Endothelial cell of umbilical vein (primary cell): ENCODE results near the gene DOK1. TPM values are rescaled to one million over a fixed set of nuclear protein-coding genes. Genes with fewer than 3 reads are reported as not detected.

Source experiments
- BruUV-seq: library from RNA; stranded (reverse); fragments of 400-500 nt; replicated peaks from 2 replicates; lab custom pipeline; 2021; lab: Mats Ljungman, UMichigan
- CTCF ChIA-PET: fragments of 300-600, 350-600 bp; sonication (Branson Sonifier 250); formaldehyde crosslinking; loops from one replicate; lab custom pipeline; 2021; ENCODE audit warnings: antibody characterized with exemption, inconsistent platforms; lab: Charles Lee
- POLR2A ChIA-PET: fragments of 300-600, 350-600 bp; sonication (Branson Sonifier 250); formaldehyde crosslinking; loops from one replicate; lab custom pipeline; 2021; ENCODE audit warnings: antibody characterized with exemption, inconsistent platforms; lab: Charles Lee
- DNase-seq: peaks from one replicate; pipeline ENCODE4 v3.0.0-alpha.2; 2011; ENCODE audit warnings: low read depth, low spot score
- FAIRE-seq: peaks from 2 replicates; lab custom pipeline; 2011; peaks lifted over from hg19 to GRCh38; lab: Jason Lieb, UNC
- H2AFZ ChIP-seq: 2 replicates; pipeline ENCODE4 v1.6.0; 2012; ENCODE audit warnings: low read depth, low read length, control low read depth, inconsistent platforms
- H3K27ac ChIP-seq: 2 replicates; pipeline ENCODE4 v1.5.1; 2011; ENCODE audit warnings: low read depth, mild to moderate bottlenecking, control low read depth, low read length, moderate library complexity; ENCODE audit not compliant: insufficient read depth
- H3K27me3 ChIP-seq, 2 experiments: 2 replicates each; pipeline versions ENCODE4 v1.6.0 to v1.6.1; 2011; ENCODE audit warnings: low read length in 2 of 2, mixed read lengths in 1 of 2; ENCODE audit not compliant: control insufficient read depth in 2 of 2, insufficient read depth in 2 of 2
- H3K36me3 ChIP-seq, 2 experiments: 2 replicates in 1 of 2; 3 replicates in 1 of 2; pipeline ENCODE4 v1.5.1; 2011; ENCODE audit warnings: low read length in 2 of 2, mild to moderate bottlenecking in 1 of 2, moderate library complexity in 1 of 2; ENCODE audit not compliant: control insufficient read depth in 2 of 2, insufficient read depth in 2 of 2; ENCODE audit errors: extremely low read depth in 1 of 2
- H3K4me1 ChIP-seq: 3 replicates; pipeline ENCODE4 v1.5.1; 2011; ENCODE audit warnings: mild to moderate bottlenecking, low read length; ENCODE audit not compliant: control insufficient read depth, insufficient read depth; ENCODE audit errors: extremely low read depth
- H3K4me2 ChIP-seq: 2 replicates; pipeline ENCODE4 v1.6.1; 2011; ENCODE audit warnings: low read length, control low read depth, mixed read lengths; ENCODE audit not compliant: insufficient read depth
- H3K4me3 ChIP-seq, 3 experiments: fragments of 200-600 bp in 1 of 3; sonication (generic), shearing (Covaris generic) in 1 of 3; replicated peaks in 1 of 3; 2 replicates each; pipeline ENCODE4 v1.5.1; 2011 to 2016; ENCODE audit warnings: control low read depth in 3 of 3, low read length in 3 of 3, mild to moderate bottlenecking in 2 of 3, inconsistent platforms in 1 of 3, low read depth in 1 of 3, moderate library complexity in 1 of 3; ENCODE audit not compliant: insufficient read depth in 1 of 3
- H3K79me2 ChIP-seq: 2 replicates; pipeline ENCODE4 v1.6.0; 2012; ENCODE audit warnings: low read length, inconsistent platforms; ENCODE audit not compliant: control insufficient read depth, insufficient read depth
- H3K9ac ChIP-seq: replicated peaks from 2 replicates; pipeline ENCODE3; 2011; ENCODE audit warnings: low read length, control low read depth; ENCODE audit not compliant: insufficient read depth; ENCODE audit errors: extremely low read depth
- H3K9me1 ChIP-seq: replicated peaks from 3 replicates; pipeline ENCODE4 v1.6.0; 2011; ENCODE audit warnings: mild to moderate bottlenecking, low read length; ENCODE audit not compliant: control insufficient read depth, insufficient read depth; ENCODE audit errors: extremely low read depth
- H3K9me3 ChIP-seq: replicated peaks from 2 replicates; pipeline ENCODE4 v1.5.1; 2012; ENCODE audit warnings: low read length, inconsistent platforms; ENCODE audit not compliant: control insufficient read depth, insufficient read depth
- H4K20me1 ChIP-seq: replicated peaks from 2 replicates; pipeline ENCODE3; 2011; ENCODE audit warnings: mild to moderate bottlenecking, low read length; ENCODE audit not compliant: control insufficient read depth, insufficient read depth; ENCODE audit errors: extremely low read depth
- EZH2 ChIP-seq: IDR thresholded peaks from 2 replicates; pipeline ENCODE4 v1.6.1; 2012; ENCODE audit warnings: borderline replicate concordance, low read depth, mild to moderate bottlenecking, moderate library complexity, low read length, inconsistent platforms; ENCODE audit not compliant: severe bottlenecking
- FOS ChIP-seq: IDR thresholded peaks from 2 replicates; pipeline ENCODE4 v1.6.1; 2011; ENCODE audit warnings: mild to moderate bottlenecking, low read length, moderate library complexity, borderline replicate concordance; ENCODE audit not compliant: insufficient read depth
- GATA2 ChIP-seq: IDR thresholded peaks from 2 replicates; pipeline ENCODE4 v1.7.0; 2011; ENCODE audit warnings: low read depth, mild to moderate bottlenecking, moderate library complexity, mixed read lengths, low read length; ENCODE audit not compliant: insufficient read length, insufficient read depth
- JUN ChIP-seq: IDR thresholded peaks from 2 replicates; pipeline ENCODE4 v1.6.1; 2011; ENCODE audit warnings: borderline replicate concordance, low read depth; ENCODE audit not compliant: insufficient read length, insufficient read depth
- MYC ChIP-seq: IDR thresholded peaks from one replicate; pipeline ENCODE4 v1.6.1; 2011; ENCODE audit warnings: mild to moderate bottlenecking, low read depth, low read length
- POLR2A ChIP-seq: IDR thresholded peaks from 2 replicates; pipeline ENCODE4 v1.6.1; 2012; ENCODE audit warnings: low read depth, mild to moderate bottlenecking, control low read depth, low read length
- POLR2AphosphoS5 ChIP-seq: IDR thresholded peaks from 2 replicates; pipeline ENCODE4 v1.6.1; 2012; ENCODE audit warnings: low read depth, mild to moderate bottlenecking, control low read depth, low read length, moderate library complexity; ENCODE audit not compliant: insufficient read depth
- dilution Hi-C: fragments of 300-500 bp; cut with MboI; formaldehyde crosslinking; loops from one replicate; pipeline ENCODE4 v1.15.0; 2019; ENCODE audit warnings: low sequenced_read_pairs; ENCODE audit not compliant: extremely low pct_ligation_motif_present
- intact Hi-C: fragments of 100-400 bp; cut with micrococcal nuclease; formaldehyde crosslinking; loops from one replicate; pipeline ENCODE4 v1.10.0; 2022
- polyA plus RNA-seq, 4 experiments: library from polyadenylated mRNA; depleted of rRNA in 3 of 4; stranded (reverse) in 3 of 4; unstranded in 1 of 4; fragments of >200 nt; gene quantifications; 2 replicates each; pipeline versions ENCODE4 v1.2.1 to v1.2.3, GENCODE V29; 2011 to 2012; ENCODE audit warnings: missing spikeins in 1 of 4
- total RNA-seq: library from RNA; stranded (reverse); gene quantifications from 2 replicates; pipeline ENCODE4 v1.2.3, GENCODE V29; 2021
- TF ChIP-seq, protein P1 (sequence below), 2 donors: IDR thresholded peaks; 1 replicate in 1 of 2; 2 replicates in 1 of 2; pipeline ENCODE4 v1.5.1; 2011; ENCODE audit warnings: low read length in 2 of 2, mild to moderate bottlenecking in 2 of 2, moderate library complexity in 2 of 2, control low read depth in 1 of 2, inconsistent platforms in 1 of 2, low read depth in 1 of 2; ENCODE audit not compliant: insufficient read depth in 1 of 2; ENCODE audit errors: extremely low read depth in 1 of 2
- TF ChIP-seq, protein P2 (sequence below): IDR thresholded peaks from 2 replicates; pipeline ENCODE4 v1.6.1; 2011; ENCODE audit not compliant: insufficient read depth, insufficient read length

Gene DOK1
- total and polyA plus RNA-seq, 2 donors (not counting 3 experiments of a cell fraction or from before 2014, with no cell fraction given), result 10.4 to 12.7 TPM

DNA sequence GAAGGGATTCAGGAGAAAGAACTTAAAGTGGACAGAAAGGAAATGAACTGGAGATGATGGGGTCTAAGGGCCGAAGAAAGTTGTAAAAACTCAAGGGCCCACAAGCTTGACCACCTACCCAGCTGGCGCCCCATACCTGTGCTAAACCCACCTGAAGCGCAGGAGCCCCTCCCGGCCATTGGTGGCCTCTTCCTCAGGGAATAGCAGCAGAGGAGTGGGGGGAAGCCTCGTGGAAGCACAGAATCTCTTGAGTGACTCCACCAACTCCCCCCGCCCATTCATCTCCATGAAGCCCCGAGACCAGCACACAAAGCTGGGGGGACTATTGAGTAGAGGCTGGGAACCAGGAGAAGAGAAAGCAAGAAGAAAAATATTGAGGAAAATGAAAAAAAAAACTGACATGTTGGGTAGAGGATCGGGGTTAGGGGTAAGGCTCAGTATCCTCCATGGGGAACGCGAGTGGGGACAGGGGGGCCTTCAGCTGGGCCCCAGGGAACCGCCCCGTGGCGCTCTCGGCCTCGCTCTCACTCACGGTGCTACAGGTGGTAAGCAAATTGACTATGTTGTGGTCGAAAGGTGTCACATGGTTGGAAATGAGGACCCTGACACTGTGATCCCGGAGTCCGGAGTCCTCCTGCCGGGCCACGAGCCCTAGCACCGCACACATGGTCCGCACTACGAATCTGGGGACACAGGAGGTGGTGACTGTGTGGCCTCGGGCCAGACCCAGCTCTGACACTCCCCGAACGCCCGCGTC, 25.7 kb upstream of the DOK1 start:
- Histone ChIP-seq H3K4me1 (peaks cover 20% of the 10 kb centered on the region), H4K20me1 (no peaks in the 10 kb centered on the region), H3K27me3 (no peaks in the 10 kb centered on the region), H3K9ac (peak overlapping the region; percentile 78), H3K36me3 (peaks cover 6 to 26% of the 10 kb centered on the region in 2 experiments), H3K9me3 (no peaks in the 10 kb centered on the region), H3K4me3 (peak overlapping the region; percentile 65 to 90 (median 81)), H3K9me1 (no peaks in the 10 kb centered on the region), H2AFZ (peak overlapping the region; percentile 84), H3K79me2 (peaks cover 19% of the 10 kb centered on the region), H3K4me2 (peak overlapping the region; percentile 89), H3K27ac (peak overlapping the region; percentile 74)
- TF ChIP-seq, protein P1, sequence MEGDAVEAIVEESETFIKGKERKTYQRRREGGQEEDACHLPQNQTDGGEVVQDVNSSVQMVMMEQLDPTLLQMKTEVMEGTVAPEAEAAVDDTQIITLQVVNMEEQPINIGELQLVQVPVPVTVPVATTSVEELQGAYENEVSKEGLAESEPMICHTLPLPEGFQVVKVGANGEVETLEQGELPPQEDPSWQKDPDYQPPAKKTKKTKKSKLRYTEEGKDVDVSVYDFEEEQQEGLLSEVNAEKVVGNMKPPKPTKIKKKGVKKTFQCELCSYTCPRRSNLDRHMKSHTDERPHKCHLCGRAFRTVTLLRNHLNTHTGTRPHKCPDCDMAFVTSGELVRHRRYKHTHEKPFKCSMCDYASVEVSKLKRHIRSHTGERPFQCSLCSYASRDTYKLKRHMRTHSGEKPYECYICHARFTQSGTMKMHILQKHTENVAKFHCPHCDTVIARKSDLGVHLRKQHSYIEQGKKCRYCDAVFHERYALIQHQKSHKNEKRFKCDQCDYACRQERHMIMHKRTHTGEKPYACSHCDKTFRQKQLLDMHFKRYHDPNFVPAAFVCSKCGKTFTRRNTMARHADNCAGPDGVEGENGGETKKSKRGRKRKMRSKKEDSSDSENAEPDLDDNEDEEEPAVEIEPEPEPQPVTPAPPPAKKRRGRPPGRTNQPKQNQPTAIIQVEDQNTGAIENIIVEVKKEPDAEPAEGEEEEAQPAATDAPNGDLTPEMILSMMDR (IDR thresholded peaks at IDR 0.05; ENCODE audit: extremely low read depth in 1 of 2, insufficient read depth in 1 of 2, low read depth in 1 of 2, low read length in 2 of 2), result no peak
- TF ChIP-seq, protein P2, sequence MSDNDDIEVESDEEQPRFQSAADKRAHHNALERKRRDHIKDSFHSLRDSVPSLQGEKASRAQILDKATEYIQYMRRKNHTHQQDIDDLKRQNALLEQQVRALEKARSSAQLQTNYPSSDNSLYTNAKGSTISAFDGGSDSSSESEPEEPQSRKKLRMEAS, result no peak
- TF ChIP-seq MYC (no peak), GATA2 (no peak), FOS (no peak), POLR2A (no peak), JUN (no peak), POLR2AphosphoS5 (no peak), EZH2 (no peak)
- FAIRE-seq (no peak), DNase-seq (no peak)
- intact Hi-C loops (loop anchor here (1.0 to 2.0 kb wide), 9 partner anchors 12 to 792 kb away; partner anchors contain the start of genes DOK1, INO80B, PCGF1 and TPRKB), dilution Hi-C loops (no loop called here)
- POLR2A ChIA-PET, result interaction anchor here (0.6 to 1.2 kb wide), 3 partner anchors 14 to 30 kb away, joined by 3 to 5 read pairs (median 3); partner anchors contain the start of genes LBX2 and TLX2
- TSS peak; percentile 61 for BruUV-seq
- CTCF ChIA-PET, result interaction anchor here (1.5 to 5.2 kb wide), 3 partner anchors 22 to 58 kb away, joined by 5 to 82 read pairs (median 5); partner anchors contain the start of genes CCDC142 and TTC31
